K562 (cell line): ENCODE measurements around the gene CDKN2B-AS1. TPM values are rescaled to one million over a fixed set of nuclear protein-coding genes. Genes with fewer than 3 reads are reported as not detected.

Experiments
- polyA plus RNA-seq, 8 experiments: library from polyadenylated mRNA; depleted of rRNA in 4 of 8; stranded (reverse) in 5 of 8; unstranded in 3 of 8; fragments of >200 nt; fragmentation: Nextera tagmentation in 2 of 8; fragmentation: Illumina TruSeq in 1 of 8; extraction: Ambion mirVana in 2 of 8; extraction: Trizol in 1 of 8; gene quantifications; 2 replicates each; pipeline versions ENCODE4 v1.2.1 to v1.2.3, GENCODE V29; 2011 to 2014; ENCODE audit warnings: inconsistent platforms in 1 of 8, missing spikeins in 1 of 8
- small RNA-seq: library from RNA; depleted of rRNA; stranded (forward); fragments of <200 nt; gene quantifications from one replicate; pipeline ENCODE3, GENCODE V24; 2014
- total RNA-seq, 7 experiments: library from RNA; depleted of rRNA in 6 of 7; stranded (reverse); fragments of >200 nt in 6 of 7; fragmentation: Illumina TruSeq in 2 of 7; extraction: Trizol in 2 of 7; gene quantifications; 2 replicates each; pipeline versions ENCODE4 v1.2.1 to v1.2.3, GENCODE V29; 2011 to 2021; ENCODE audit warnings: low replicate concordance in 1 of 7

CDKN2B-AS1 gene
- total and polyA plus RNA-seq, 9 of the 15 experiments (the other 6 are each of a cell fraction or from before 2014, with no cell fraction given) = not detected

Small RNAs within 50 kb of the gene (small RNA-seq; reads per million reads assigned to genes)
- not detected for gene RF01909
- not detected for gene RF02045

Other genes with a start within 250 kb of the CDKN2B-AS1 start
- not detected in 2 replicates for gene MTAP, start 192.2 kb upstream of the CDKN2B-AS1 start, total RNA-seq (2014; rRNA removed)
- not detected in 2 replicates for gene MTAP, start 192.2 kb upstream of the CDKN2B-AS1 start, total RNA-seq (2014; rRNA removed; fragmentation: Illumina TruSeq; extraction: Trizol)
- not detected in 2 replicates for gene MTAP, start 192.2 kb upstream of the CDKN2B-AS1 start, total RNA-seq (2015; rRNA removed; fragmentation: Illumina TruSeq; extraction: Trizol)
- gene MTAP, start 192.2 kb upstream of the CDKN2B-AS1 start, total RNA-seq (2021) = 0.07 and 0.31 TPM in 2 replicates
- gene MTAP, start 192.2 kb upstream of the CDKN2B-AS1 start, polyA plus RNA-seq (2011; rRNA removed) = not detected in 2 replicates
- not detected in 2 replicates for gene MTAP, start 192.2 kb upstream of the CDKN2B-AS1 start, polyA plus RNA-seq (2014; fragmentation: Illumina TruSeq; extraction: Trizol)
- not detected for gene MTAP, start 192.2 kb upstream of the CDKN2B-AS1 start, polyA plus RNA-seq (2014; fragmentation: Nextera tagmentation; extraction: Ambion mirVana)
- gene MTAP, start 192.2 kb upstream of the CDKN2B-AS1 start, polyA plus RNA-seq (2014; rRNA removed) = not detected in 2 replicates
- not detected in 2 replicates for gene CDKN2A, start 399 bp upstream of the CDKN2B-AS1 start, total RNA-seq (2014; rRNA removed)
- not detected in 2 replicates for gene CDKN2A, start 399 bp upstream of the CDKN2B-AS1 start, total RNA-seq (2014; rRNA removed; fragmentation: Illumina TruSeq; extraction: Trizol)
- not detected in 2 replicates for gene CDKN2A, start 399 bp upstream of the CDKN2B-AS1 start, total RNA-seq (2015; rRNA removed; fragmentation: Illumina TruSeq; extraction: Trizol)
- gene CDKN2A, start 399 bp upstream of the CDKN2B-AS1 start, total RNA-seq (2021) = not detected in 2 replicates
- gene CDKN2A, start 399 bp upstream of the CDKN2B-AS1 start, polyA plus RNA-seq (2011; rRNA removed) = not detected in 2 replicates
- gene CDKN2A, start 399 bp upstream of the CDKN2B-AS1 start, polyA plus RNA-seq (2014; fragmentation: Illumina TruSeq; extraction: Trizol) = not detected in 2 replicates
- not detected for gene CDKN2A, start 399 bp upstream of the CDKN2B-AS1 start, polyA plus RNA-seq (2014; fragmentation: Nextera tagmentation; extraction: Ambion mirVana)
- gene CDKN2A, start 399 bp upstream of the CDKN2B-AS1 start, polyA plus RNA-seq (2014; rRNA removed) = not detected in 2 replicates
- gene CDKN2B, start 14.5 kb downstream of the CDKN2B-AS1 start, total RNA-seq (2014; rRNA removed) = not detected in 2 replicates
- not detected in 2 replicates for gene CDKN2B, start 14.5 kb downstream of the CDKN2B-AS1 start, total RNA-seq (2014; rRNA removed; fragmentation: Illumina TruSeq; extraction: Trizol)
- gene CDKN2B, start 14.5 kb downstream of the CDKN2B-AS1 start, total RNA-seq (2015; rRNA removed; fragmentation: Illumina TruSeq; extraction: Trizol) = not detected in 2 replicates
- gene CDKN2B, start 14.5 kb downstream of the CDKN2B-AS1 start, total RNA-seq (2021) = not detected in 2 replicates
- gene CDKN2B, start 14.5 kb downstream of the CDKN2B-AS1 start, polyA plus RNA-seq (2011; rRNA removed) = not detected in 2 replicates
- gene CDKN2B, start 14.5 kb downstream of the CDKN2B-AS1 start, polyA plus RNA-seq (2014; fragmentation: Illumina TruSeq; extraction: Trizol) = not detected in 2 replicates
- not detected for gene CDKN2B, start 14.5 kb downstream of the CDKN2B-AS1 start, polyA plus RNA-seq (2014; fragmentation: Nextera tagmentation; extraction: Ambion mirVana)
- not detected in 2 replicates for gene CDKN2B, start 14.5 kb downstream of the CDKN2B-AS1 start, polyA plus RNA-seq (2014; rRNA removed)